RWPE2 (cell line): ENCODE results near the gene TPSB2.
A peak's percentile ranks its signal among the peaks of the same experiment; 100 is the strongest.

ENCODE experiments used
- ATAC-seq: fragments of 200-7000 bp; cut with Tn5 transposase; 3 replicates; pipeline ENCODE4 v1.9.1; 2021; ENCODE audit warnings: low read depth
- DNase-seq: peaks from one replicate; pipeline ENCODE4 v3.0.0-alpha.2; 2020; ENCODE audit warnings: low spot score
- H3K27ac ChIP-seq: fragments of 450-650 bp; 2 replicates; pipeline ENCODE4 v1.5.1; 2017; ENCODE audit warnings: mild to moderate bottlenecking; ENCODE audit not compliant: poor library complexity, severe bottlenecking
- H3K27me3 ChIP-seq: fragments of 250-450 bp; sonication (Bioruptor Pico); 2 replicates; pipeline ENCODE4 v1.5.1; 2021; ENCODE audit warnings: mild to moderate bottlenecking, moderate library complexity; ENCODE audit not compliant: insufficient read depth, poor library complexity, severe bottlenecking
- H3K36me3 ChIP-seq: fragments of 250-450 bp; sonication (Bioruptor Pico); 2 replicates; pipeline ENCODE4 v1.5.1; 2020; ENCODE audit warnings: low read depth, mild to moderate bottlenecking, moderate library complexity
- H3K4me1 ChIP-seq: fragments of 250-450 bp; sonication (Bioruptor Pico); 2 replicates; pipeline ENCODE4 v1.5.1; 2021; ENCODE audit warnings: mild to moderate bottlenecking, moderate library complexity; ENCODE audit not compliant: insufficient read depth, poor library complexity, severe bottlenecking
- H3K4me3 ChIP-seq: fragments of 250-450 bp; sonication (Bioruptor Pico); 2 replicates; pipeline ENCODE4 v1.5.1; 2021; ENCODE audit warnings: mild to moderate bottlenecking, moderate library complexity; ENCODE audit not compliant: severe bottlenecking
- H3K9me3 ChIP-seq: fragments of 250-450 bp; sonication (Bioruptor Pico); 2 replicates; pipeline ENCODE4 v1.5.1; 2021; ENCODE audit warnings: mild to moderate bottlenecking, moderate library complexity; ENCODE audit not compliant: severe bottlenecking
- CTCF ChIP-seq: fragments of 450-650 bp; IDR thresholded peaks from one replicate; pipeline ENCODE4 v1.5.1; 2017; ENCODE audit warnings: mild to moderate bottlenecking, moderate library complexity; ENCODE audit not compliant: poor library complexity, severe bottlenecking

The TPSB2 gene

GRCh38 chr16:1184980-1185379 lies 45.0 kb downstream of the TPSB2 start:
- Histone ChIP-seq H3K4me1 (no peaks in the 10 kb centered on the region), H3K27me3 (peaks cover 3% of the 10 kb centered on the region), H3K27ac (no peak overlapping the region), H3K4me3 (no peak overlapping the region), H3K36me3 (no peaks in the 10 kb centered on the region), H3K9me3 (no peaks in the 10 kb centered on the region)
- ATAC-seq, result no peak
- no peak for TF ChIP-seq CTCF
- DNase-seq, result no peak

GRCh38 chr16:1184156-1184868 lies 45.7 kb downstream of the TPSB2 start:
- no peaks in the 10 kb centered on the region for H3K9me3 ChIP-seq
- no peak for DNase-seq

GRCh38 chr16:1182950-1183907 lies 46.8 kb downstream of the TPSB2 start:
- Histone ChIP-seq H3K36me3 (no peaks in the 10 kb centered on the region), H3K9me3 (no peaks in the 10 kb centered on the region), H3K27me3 (peaks cover under 1% of the 10 kb centered on the region), H3K4me1 (no peaks in the 10 kb centered on the region), H3K4me3 (no peak overlapping the region), H3K27ac (no peak overlapping the region)
- ATAC-seq, result no peak
- no peak for TF ChIP-seq CTCF
- DNase-seq, result no peak

More at GRCh38 chr16:1184156-1184868, 45.7 kb downstream of the TPSB2 start:
- Histone ChIP-seq H3K27me3 (peaks cover 3% of the 10 kb centered on the region), H3K4me1 (no peaks in the 10 kb centered on the region), H3K36me3 (no peaks in the 10 kb centered on the region), H3K27ac (no peak overlapping the region), H3K4me3 (no peak overlapping the region)
- no peak for TF ChIP-seq CTCF
- no peak for ATAC-seq

- ATAC-seq (peak; percentile 72), DNase-seq (no peak)
- Histone ChIP-seq H3K27me3 (no peaks in the 10 kb centered on the region), H3K4me3 (no peak overlapping the region), H3K4me1 (no peaks in the 10 kb centered on the region), H3K9me3 (no peaks in the 10 kb centered on the region), H3K27ac (no peak overlapping the region), H3K36me3 (no peaks in the 10 kb centered on the region)
- no peak for TF ChIP-seq CTCF
Observed at GRCh38 chr16:1182316-1182671, 47.7 kb downstream of the TPSB2 start.
